GM12891 (cell line): ENCODE data around the gene OR6S1.
A peak's percentile ranks its signal among the peaks of the same experiment; 100 is the strongest.

ENCODE experiments used
- DNase-seq: peaks from one replicate; pipeline ENCODE4 v3.0.0; 2011; ENCODE audit warnings: low spot score; ENCODE audit not compliant: insufficient read length
- FAIRE-seq: peaks from 2 replicates; lab custom pipeline; 2011; peaks lifted over from hg19 to GRCh38; lab: Jason Lieb, UNC
- PAX5 ChIP-seq: IDR thresholded peaks from 2 replicates; pipeline ENCODE4 v1.6.1; 2011; ENCODE audit warnings: low read length, moderate library complexity, mild to moderate bottlenecking; ENCODE audit not compliant: insufficient read depth, severe bottlenecking
- POLR2A ChIP-seq: IDR thresholded peaks from 2 replicates; pipeline ENCODE4 v1.6.1; 2011; ENCODE audit warnings: low read depth, low read length, control low read depth
- POLR2AphosphoS5 ChIP-seq: IDR thresholded peaks from 2 replicates; pipeline ENCODE4 v1.6.1; 2011; ENCODE audit warnings: low read depth, low read length, control low read depth
- POU2F2 ChIP-seq: IDR thresholded peaks from 2 replicates; pipeline ENCODE4 v1.6.1; 2011; ENCODE audit warnings: low read depth, mild to moderate bottlenecking, control low read depth, low read length, moderate library complexity
- SPI1 ChIP-seq: IDR thresholded peaks from 2 replicates; pipeline ENCODE4 v1.6.1; 2011; ENCODE audit warnings: low read depth, low read length, control low read depth
- TAF1 ChIP-seq: IDR thresholded peaks from 2 replicates; pipeline ENCODE4 v1.6.1; 2011; ENCODE audit warnings: low read depth, low read length, control low read depth

Gene OR6S1

GRCh38 chr14:20632831-20633691, 8.4 kb downstream of the OR6S1 start:
- peak; percentile 65 for DNase-seq
- no peak for TF ChIP-seq POLR2A
- no peak for TF ChIP-seq SPI1
- no peak for TF ChIP-seq POLR2AphosphoS5
- TF ChIP-seq TAF1, result no peak
- no peak for TF ChIP-seq POU2F2
- TF ChIP-seq PAX5, result no peak
- peak; percentile 91 for FAIRE-seq

DNA sequence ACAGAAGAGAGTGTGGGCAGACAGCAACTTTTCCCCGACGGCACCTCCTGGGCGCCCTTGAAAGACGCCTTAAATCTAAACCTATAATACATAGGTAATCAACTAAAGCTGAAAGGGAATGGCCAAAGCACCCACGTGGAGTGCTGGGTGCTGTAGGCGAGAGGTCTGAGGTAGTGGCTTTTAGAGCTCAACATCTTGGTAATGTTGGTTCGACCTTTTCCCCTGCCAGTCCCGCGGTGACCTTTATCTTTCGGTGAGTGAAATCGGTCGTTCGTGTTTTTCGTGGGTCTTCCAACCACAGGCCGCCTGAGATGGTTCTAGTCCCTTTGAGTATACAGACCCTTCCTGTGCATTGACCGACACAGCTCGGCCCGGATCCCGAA, 9.1 kb downstream of the OR6S1 start:
- TF ChIP-seq POU2F2 (no peak), POLR2A (no peak), TAF1 (no peak), PAX5 (no peak), POLR2AphosphoS5 (no peak), SPI1 (no peak)
- FAIRE-seq, result peak; percentile 13
- no peak for DNase-seq

DNA sequence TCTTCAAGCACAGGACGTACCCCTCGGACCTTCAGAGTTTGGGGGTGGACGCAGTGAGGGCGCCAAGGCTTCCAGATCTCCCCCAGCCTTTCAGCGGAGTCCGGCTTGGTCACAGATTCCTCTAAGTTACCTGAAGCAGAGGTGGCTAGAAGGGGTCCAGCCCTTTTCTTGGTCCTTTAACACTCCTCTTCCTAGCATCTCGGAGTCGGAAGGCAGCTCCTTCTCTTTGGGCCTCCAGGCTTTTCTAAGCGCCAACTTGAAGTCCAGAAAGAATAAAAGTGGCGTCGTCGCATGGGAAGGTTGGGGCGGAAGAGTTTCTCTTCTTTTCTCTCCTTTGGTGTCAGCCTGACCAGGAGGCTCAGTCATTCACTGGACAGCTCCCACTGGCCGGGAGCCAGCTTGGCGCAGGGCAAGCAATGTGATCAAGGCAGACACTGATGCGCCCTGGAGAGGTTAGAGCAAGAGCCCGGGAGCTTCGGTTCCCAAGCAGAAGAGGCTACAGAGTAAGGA, 9.6 kb downstream of the OR6S1 start:
- FAIRE-seq, result no peak
- TF ChIP-seq SPI1 (no peak), POLR2A (no peak), PAX5 (no peak), TAF1 (no peak), POU2F2 (no peak), POLR2AphosphoS5 (no peak)
- DNase-seq, result no peak

DNA sequence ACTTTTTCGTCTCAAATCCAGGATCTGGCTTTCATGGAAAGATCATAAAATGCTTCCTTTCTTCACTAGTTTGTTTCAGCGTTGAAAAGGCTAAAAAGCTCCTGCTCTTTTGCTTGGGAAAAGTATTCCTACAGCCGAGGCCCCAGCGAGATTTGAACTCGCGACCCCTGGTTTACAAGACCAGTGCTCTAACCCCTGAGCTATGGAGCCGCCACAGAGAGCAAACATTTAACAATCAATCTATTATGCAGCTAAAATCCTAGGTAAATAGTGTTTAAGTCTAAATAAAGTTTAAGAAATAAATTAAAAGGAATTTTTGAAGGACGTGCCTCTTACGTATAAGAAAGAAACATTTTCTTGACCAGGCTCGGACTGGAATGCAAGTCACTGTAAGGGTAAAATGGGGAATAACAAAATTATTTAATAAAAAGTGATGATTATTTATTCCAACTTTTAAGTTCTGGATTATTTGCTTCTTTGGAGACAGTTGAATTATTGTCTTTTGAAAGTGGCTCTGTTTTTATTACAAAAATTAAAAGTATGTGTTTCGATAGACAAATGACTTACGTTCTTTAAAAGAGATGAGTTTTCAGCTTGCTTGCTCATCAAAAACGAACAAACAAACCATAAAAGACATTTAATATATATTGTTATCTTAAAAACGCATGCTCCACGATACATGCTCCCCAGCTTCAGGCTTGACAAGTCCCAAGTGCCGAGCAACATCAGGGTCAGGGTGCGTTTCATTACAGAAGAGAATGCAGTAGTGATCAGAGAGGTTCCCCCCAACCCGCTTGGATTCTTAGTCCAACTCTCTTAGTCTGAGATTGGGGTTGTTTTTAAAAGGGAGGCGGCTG, 10.2 kb downstream of the OR6S1 start:
- FAIRE-seq, result peak; percentile 82
- DNase-seq, result no peak
- no peak for TF ChIP-seq POLR2AphosphoS5
- no peak for TF ChIP-seq TAF1
- TF ChIP-seq PAX5, result no peak
- no peak for TF ChIP-seq POLR2A
- no peak for TF ChIP-seq SPI1
- TF ChIP-seq POU2F2, result no peak

GRCh38 chr14:20630340-20631022, 11.0 kb downstream of the OR6S1 start:
- FAIRE-seq (peak; percentile 26), DNase-seq (no peak)
- TF ChIP-seq POLR2A, result no peak
- TF ChIP-seq POU2F2, result no peak
- TF ChIP-seq SPI1, result no peak
- no peak for TF ChIP-seq POLR2AphosphoS5
- no peak for TF ChIP-seq TAF1
- TF ChIP-seq PAX5, result no peak

- DNase-seq (no peak), FAIRE-seq (no peak)
Measured at GRCh38 chr14:20628063-20628854, 13.2 kb downstream of the OR6S1 start.

DNA sequence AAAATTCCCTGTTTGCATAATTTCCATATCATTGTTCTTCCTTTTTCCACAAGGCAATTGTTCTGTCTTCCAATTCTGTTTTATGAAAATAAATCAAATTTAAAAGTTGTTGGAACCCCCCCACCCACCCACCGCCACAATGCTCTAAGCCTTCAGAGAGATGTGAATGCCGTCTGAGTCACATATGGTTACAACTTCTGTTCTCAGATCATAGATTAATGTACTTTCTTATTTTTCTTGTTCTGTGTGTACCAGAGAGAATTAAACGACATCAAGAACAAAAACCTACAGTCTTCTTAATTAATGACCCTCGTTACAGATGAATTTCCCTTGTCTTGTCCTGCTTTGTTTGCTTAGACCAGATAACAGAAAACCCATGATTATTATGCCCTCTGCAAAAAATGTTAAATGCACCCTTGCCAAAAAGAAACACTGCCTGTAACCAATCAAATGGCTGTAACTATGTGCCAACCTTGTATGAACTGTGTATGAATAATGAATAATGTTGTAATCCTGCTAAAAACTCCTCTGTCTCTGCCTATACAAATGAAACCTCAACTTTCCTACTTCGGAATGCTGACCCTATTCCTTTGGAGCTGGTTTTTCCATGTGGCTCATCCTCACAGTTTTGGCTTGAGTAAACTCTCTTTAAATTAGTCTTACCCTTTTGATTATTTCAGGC, 14.0 kb downstream of the OR6S1 start:
- no peak for TF ChIP-seq PAX5
- DNase-seq (no peak), FAIRE-seq (no peak)

More at GRCh38 chr14:20628063-20628854, 13.2 kb downstream of the OR6S1 start:
- TF ChIP-seq POLR2A, result no peak
- no peak for TF ChIP-seq POU2F2
- TF ChIP-seq PAX5, result no peak
- no peak for TF ChIP-seq POLR2AphosphoS5
- TF ChIP-seq TAF1, result no peak
- no peak for TF ChIP-seq SPI1

DNA sequence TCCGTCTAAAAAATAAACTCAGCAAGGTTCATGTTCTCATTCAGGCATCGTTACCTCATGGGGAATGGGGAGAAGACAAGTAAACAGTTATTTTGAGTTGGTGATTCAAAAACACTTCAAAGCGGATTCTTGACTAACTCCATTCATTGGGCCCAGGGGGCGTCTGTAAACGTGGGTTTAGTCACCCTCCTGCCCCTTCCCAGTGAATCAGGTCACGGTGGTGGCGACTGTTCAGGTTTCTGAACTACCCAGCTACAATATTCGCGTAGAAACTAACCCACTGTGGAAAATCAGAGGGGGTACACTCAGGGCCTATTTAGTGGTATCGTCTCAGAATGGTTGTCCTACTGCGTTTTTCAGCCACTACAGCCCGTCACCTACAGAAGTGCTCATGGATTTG, 15.2 kb downstream of the OR6S1 start:
- no peak for TF ChIP-seq TAF1
- no peak for FAIRE-seq
- DNase-seq, result no peak
